Sigmoid colon (tissue), 4 donors: ENCODE results near the gene ARNT2.

Experiments
- CTCF ChIP-seq, 4 experiments: fragments of 450-650 bp in 3 of 4; fragments of 200-600 bp in 1 of 4; IDR thresholded peaks; one replicate each; pipeline ENCODE4 v1.5.1; 2016 to 2019; ENCODE audit warnings: antibody characterized with exemption in 4 of 4, mild to moderate bottlenecking in 3 of 4, moderate library complexity in 2 of 4
- EP300 ChIP-seq, 4 donors: sonication (generic); formaldehyde crosslinking; IDR thresholded peaks; one replicate each; pipeline ENCODE4 v1.6.1; 2017; ENCODE audit warnings: antibody characterized with exemption in 4 of 4
- POLR2A ChIP-seq, 2 donors: fragments of 450-650 bp; IDR thresholded peaks; one replicate each; pipeline ENCODE4 v1.6.1; 2016; ENCODE audit warnings: antibody characterized with exemption in 2 of 2, mild to moderate bottlenecking in 2 of 2, moderate library complexity in 2 of 2
- POLR2AphosphoS5 ChIP-seq, 4 donors: sonication (generic); formaldehyde crosslinking; IDR thresholded peaks; one replicate each; pipeline ENCODE4 v1.6.1; 2017; ENCODE audit warnings: antibody characterized with exemption in 4 of 4

GRCh38 chr15:80594091-80594889, 190.1 kb downstream of the ARNT2 start:
- TF ChIP-seq CTCF (IDR thresholded peaks at IDR 0.05) = no peak
- TF ChIP-seq POLR2AphosphoS5 (IDR thresholded peaks at IDR 0.05) = no peak
- no peak for TF ChIP-seq POLR2A (IDR thresholded peaks at IDR 0.05)
- TF ChIP-seq EP300 (IDR thresholded peaks at IDR 0.05) = no peak
